ENCODE results near the gene MGAT4C.

DNA sequence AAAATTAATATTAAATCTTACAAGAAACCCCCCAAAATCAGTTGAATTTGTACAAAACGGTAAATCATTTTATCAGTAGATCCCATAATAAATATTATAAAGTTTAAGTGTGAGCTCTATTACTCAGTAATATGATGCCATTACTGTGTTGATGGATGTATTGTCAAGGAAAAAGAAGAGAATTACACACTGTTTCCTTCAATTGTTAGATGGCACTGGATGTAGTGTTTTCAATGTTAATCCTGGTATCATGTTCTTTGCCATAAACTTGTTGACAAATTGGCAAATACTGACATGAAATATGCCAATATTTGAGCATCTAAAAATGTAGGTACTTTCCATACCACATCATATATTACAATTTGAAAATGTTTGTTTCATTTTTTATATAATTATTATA lies 280.5 kb downstream of the MGAT4C start:
- TF ChIP-seq, protein P1, sequence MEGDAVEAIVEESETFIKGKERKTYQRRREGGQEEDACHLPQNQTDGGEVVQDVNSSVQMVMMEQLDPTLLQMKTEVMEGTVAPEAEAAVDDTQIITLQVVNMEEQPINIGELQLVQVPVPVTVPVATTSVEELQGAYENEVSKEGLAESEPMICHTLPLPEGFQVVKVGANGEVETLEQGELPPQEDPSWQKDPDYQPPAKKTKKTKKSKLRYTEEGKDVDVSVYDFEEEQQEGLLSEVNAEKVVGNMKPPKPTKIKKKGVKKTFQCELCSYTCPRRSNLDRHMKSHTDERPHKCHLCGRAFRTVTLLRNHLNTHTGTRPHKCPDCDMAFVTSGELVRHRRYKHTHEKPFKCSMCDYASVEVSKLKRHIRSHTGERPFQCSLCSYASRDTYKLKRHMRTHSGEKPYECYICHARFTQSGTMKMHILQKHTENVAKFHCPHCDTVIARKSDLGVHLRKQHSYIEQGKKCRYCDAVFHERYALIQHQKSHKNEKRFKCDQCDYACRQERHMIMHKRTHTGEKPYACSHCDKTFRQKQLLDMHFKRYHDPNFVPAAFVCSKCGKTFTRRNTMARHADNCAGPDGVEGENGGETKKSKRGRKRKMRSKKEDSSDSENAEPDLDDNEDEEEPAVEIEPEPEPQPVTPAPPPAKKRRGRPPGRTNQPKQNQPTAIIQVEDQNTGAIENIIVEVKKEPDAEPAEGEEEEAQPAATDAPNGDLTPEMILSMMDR (IDR thresholded peaks at IDR 0.05; ENCODE audit: extremely low read depth in 1 of 2, insufficient read depth in 1 of 2, low read depth in 1 of 2, low read length in 2 of 2), result no peak
- no peak for TF ChIP-seq POLR2AphosphoS5 (IDR thresholded peaks at IDR 0.05; ENCODE audit: insufficient read depth, low read depth, low read length)
- TF ChIP-seq POLR2A (IDR thresholded peaks at IDR 0.05; ENCODE audit: low read depth, low read length), result no peak
- no peak for TF ChIP-seq EZH2 (IDR thresholded peaks at IDR 0.05; ENCODE audit: borderline replicate concordance, low read depth, low read length, severe bottlenecking)
- TF ChIP-seq FOS (IDR thresholded peaks at IDR 0.05; ENCODE audit: borderline replicate concordance, insufficient read depth, low read length), result no peak
- TF ChIP-seq, protein P2, sequence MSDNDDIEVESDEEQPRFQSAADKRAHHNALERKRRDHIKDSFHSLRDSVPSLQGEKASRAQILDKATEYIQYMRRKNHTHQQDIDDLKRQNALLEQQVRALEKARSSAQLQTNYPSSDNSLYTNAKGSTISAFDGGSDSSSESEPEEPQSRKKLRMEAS (IDR thresholded peaks at IDR 0.05; ENCODE audit: insufficient read depth, insufficient read length), result no peak
- TF ChIP-seq GATA2 (IDR thresholded peaks at IDR 0.05; ENCODE audit: insufficient read depth, insufficient read length, low read depth, low read length), result no peak
- TF ChIP-seq MYC (IDR thresholded peaks at IDR 0.05; ENCODE audit: low read depth, low read length), result no peak

Data from endothelial cell of umbilical vein (primary cell).